Neutrophil (primary cell): ENCODE data around the gene ANGPTL8.

Experiments
- H3K27ac ChIP-seq: fragments of 200-600 bp; sonication (generic); 2 replicates; pipeline ENCODE4 v1.5.1; 2016; ENCODE audit warnings: mild to moderate bottlenecking, moderate library complexity
- H3K27me3 ChIP-seq: fragments of 200-600 bp; sonication (generic); 2 replicates; pipeline ENCODE4 v1.6.0; 2016; ENCODE audit warnings: mild to moderate bottlenecking
- H3K36me3 ChIP-seq: fragments of 200-600 bp; sonication (generic); 2 replicates; pipeline ENCODE4 v1.5.1; 2017
- H3K4me1 ChIP-seq, 2 experiments: fragments of 200-600 bp in 1 of 2; sonication (generic) in 1 of 2; 1 replicate in 1 of 2; 2 replicates in 1 of 2; pipeline versions ENCODE4 v1.5.1 to v1.6.1; 2013 to 2016; ENCODE audit warnings: low read depth in 1 of 2, low read length in 1 of 2, mild to moderate bottlenecking in 1 of 2, moderate library complexity in 1 of 2; ENCODE audit not compliant: control insufficient read depth in 1 of 2, insufficient read depth in 1 of 2
- H3K4me3 ChIP-seq, 2 experiments: fragments of 200-600 bp in 1 of 2; sonication (generic) in 1 of 2; 1 replicate in 1 of 2; 2 replicates in 1 of 2; pipeline ENCODE4 v1.5.1; 2013 to 2016; ENCODE audit warnings: low read depth in 1 of 2, low read length in 1 of 2, mild to moderate bottlenecking in 1 of 2, moderate library complexity in 1 of 2
- H3K9me3 ChIP-seq: fragments of 200-600 bp; sonication (generic); 2 replicates; pipeline ENCODE4 v1.5.1; 2016
- TF ChIP-seq, protein P1 (sequence below): fragments of 200-600 bp; sonication (generic); IDR thresholded peaks from 2 replicates; pipeline ENCODE4 v1.5.1; 2016; ENCODE audit warnings: antibody characterized with exemption

The ANGPTL8 gene

DNA sequence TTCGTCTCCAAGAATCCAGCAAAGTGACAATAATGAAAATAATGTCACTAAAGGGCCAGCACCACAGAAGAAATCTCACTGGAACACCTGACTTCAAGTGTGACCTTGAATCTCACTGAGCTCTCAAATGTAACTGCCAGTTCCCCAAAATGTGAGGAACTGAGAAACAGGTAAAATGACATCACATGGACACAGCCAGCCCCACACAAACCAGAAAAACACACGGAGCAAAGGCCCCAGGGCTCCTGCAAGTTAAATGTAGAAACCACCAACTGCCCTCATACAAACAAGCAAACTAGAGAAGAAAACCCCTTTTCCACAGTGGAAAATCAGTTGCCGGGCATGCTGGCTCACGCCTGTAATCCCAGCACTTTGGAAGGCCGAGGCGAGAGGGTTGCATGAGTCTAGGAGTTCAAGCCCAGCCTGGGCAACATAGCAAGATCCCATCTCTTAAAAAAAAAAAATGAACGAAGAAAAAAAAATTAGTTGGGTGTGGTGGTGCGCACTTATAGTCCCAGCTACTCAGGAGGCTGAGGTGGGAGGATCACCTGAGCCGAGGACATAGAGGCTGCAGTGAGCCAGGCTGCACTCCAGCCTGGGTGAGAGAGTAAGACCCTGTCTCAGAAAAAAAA lies 33.4 kb upstream of the ANGPTL8 start:
- TF ChIP-seq, protein P1, sequence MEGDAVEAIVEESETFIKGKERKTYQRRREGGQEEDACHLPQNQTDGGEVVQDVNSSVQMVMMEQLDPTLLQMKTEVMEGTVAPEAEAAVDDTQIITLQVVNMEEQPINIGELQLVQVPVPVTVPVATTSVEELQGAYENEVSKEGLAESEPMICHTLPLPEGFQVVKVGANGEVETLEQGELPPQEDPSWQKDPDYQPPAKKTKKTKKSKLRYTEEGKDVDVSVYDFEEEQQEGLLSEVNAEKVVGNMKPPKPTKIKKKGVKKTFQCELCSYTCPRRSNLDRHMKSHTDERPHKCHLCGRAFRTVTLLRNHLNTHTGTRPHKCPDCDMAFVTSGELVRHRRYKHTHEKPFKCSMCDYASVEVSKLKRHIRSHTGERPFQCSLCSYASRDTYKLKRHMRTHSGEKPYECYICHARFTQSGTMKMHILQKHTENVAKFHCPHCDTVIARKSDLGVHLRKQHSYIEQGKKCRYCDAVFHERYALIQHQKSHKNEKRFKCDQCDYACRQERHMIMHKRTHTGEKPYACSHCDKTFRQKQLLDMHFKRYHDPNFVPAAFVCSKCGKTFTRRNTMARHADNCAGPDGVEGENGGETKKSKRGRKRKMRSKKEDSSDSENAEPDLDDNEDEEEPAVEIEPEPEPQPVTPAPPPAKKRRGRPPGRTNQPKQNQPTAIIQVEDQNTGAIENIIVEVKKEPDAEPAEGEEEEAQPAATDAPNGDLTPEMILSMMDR = no peak
- Histone ChIP-seq H3K36me3 (no peaks in the 10 kb centered on the region), H3K4me3 (no peak overlapping the region), H3K27ac (no peak overlapping the region), H3K27me3 (no peaks in the 10 kb centered on the region), H3K9me3 (no peaks in the 10 kb centered on the region), H3K4me1 (no peaks in the 10 kb centered on the region)

DNA sequence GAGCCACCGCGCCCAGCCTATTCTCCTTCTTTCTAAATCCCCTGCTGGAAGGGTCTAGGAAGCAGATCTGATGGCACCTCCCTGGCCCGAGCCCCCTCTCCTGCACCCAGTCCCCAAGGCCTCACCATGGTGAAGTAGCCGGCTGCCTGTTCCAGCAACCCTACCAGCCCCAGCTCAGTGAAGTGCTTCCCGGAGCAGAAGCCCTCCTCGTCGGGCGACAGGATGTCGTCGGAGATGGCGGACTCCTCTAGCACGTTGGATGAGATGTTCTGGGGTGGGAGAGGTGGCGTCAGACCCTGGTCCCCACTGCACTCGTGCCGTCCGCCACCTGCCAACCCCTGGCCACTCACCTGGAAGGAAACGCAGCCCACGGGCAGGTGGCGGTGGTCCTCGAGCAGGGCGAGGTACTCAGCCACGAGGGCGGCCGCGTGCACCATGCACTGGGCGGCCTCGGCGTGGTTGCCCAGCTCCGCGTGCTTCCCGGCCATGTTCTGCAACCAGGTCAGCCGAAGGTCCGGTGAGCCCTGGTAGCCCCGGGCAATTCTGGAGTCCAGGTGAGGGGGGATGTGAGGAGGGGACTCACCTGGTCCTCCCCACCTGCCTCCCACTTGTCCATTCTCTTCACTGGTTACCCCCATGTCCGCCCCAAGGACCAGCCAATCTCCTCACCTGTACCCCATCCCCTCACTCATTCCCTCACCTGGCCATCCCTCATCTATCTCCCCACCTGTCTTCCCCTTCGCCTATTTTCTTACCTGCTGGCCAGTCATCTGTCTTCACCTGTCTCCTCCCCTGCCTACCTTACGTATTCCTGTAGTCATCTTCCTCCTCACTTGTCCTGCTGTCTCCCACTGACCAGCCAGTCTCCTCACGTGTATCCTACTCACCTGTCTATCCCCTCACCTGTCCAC lies 30.6 kb upstream of the ANGPTL8 start:
- no peaks in the 10 kb centered on the region for H3K4me1 ChIP-seq
- H3K27ac ChIP-seq = no peak overlapping the region
- no peaks in the 10 kb centered on the region for H3K9me3 ChIP-seq
- no peak overlapping the region for H3K4me3 ChIP-seq
- TF ChIP-seq, protein P1 = no peak
- no peaks in the 10 kb centered on the region for H3K36me3 ChIP-seq
- no peaks in the 10 kb centered on the region for H3K27me3 ChIP-seq

DNA sequence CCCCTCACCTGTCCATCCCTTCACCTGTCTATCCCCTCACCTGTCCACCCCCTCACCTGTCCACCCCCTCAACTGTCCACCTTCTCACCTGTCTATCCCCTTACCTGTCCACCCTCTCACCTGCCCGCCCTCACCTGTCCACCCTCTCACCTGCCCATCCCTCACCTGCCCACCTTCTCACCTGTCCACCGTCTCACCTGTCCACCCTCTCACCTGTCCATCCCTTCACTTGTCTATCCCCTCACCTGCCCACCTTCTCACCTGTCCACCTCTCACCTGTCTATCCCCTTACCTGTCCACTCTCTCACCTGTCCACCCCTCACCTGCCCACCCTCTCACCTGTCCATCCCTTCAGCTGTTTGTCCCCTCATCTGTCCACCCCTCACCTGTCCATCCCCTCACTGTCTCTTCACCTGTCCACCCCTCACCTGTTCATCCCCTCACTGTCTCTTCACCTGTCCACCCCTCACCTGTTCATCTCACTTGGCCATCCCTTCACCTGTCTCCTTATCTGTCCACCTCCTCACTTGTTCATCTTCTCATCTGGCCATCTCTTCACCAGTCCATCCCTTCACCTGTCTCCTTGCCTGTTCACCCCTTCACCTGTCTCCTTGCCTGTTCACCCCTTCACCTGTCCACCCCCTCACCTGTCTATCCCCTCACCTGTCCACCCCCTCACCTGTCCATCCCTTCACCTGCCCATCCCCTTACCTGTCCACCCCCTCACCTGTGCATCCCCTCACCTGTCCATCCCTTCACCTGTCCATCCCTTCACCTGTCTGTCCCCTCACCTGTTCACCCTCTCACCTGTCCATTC lies 29.4 kb upstream of the ANGPTL8 start:
- Histone ChIP-seq H3K27ac (no peak overlapping the region), H3K4me1 (no peaks in the 10 kb centered on the region), H3K4me3 (no peak overlapping the region), H3K36me3 (no peaks in the 10 kb centered on the region), H3K9me3 (no peaks in the 10 kb centered on the region), H3K27me3 (no peaks in the 10 kb centered on the region)
- TF ChIP-seq, protein P1 = no peak

DNA sequence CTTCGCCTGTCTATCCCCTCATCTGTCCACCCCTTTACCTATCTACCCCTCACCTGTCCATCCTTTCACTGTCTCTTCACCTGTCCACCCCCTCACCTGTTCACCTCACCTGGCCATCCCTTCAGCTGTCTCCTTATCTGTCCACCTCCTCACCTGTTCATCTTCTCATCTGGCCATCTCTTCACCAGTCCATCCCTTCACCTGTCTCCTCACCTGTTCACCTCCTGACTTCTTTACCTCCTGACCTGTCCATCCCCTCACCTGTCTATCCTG lies 28.8 kb upstream of the ANGPTL8 start:
- TF ChIP-seq, protein P1 = no peak
- Histone ChIP-seq H3K9me3 (no peaks in the 10 kb centered on the region), H3K27ac (no peak overlapping the region), H3K36me3 (no peaks in the 10 kb centered on the region), H3K4me3 (no peak overlapping the region), H3K27me3 (no peaks in the 10 kb centered on the region), H3K4me1 (no peaks in the 10 kb centered on the region)

DNA sequence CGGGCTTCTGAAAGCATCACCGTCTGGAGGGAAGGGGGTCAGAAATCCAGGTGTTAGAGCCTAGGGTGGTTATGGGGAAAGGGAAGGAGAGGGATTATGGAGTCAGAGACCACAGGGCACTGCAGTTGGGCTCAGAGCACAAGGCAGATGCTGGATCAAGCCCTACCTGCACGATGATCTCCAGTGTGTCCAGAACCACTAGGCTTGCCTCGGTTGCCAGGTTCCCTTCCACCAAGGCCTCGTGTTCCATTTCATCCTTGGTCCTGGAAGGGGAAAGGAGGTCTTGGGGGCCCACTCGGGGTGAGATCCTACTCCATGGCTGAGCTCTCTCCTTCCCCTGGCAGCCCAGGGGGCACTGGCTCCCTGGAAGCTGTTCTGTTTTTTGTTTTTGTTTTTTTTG lies 25.0 kb upstream of the ANGPTL8 start:
- Histone ChIP-seq H3K9me3 (no peaks in the 10 kb centered on the region), H3K27ac (no peak overlapping the region), H3K4me3 (no peak overlapping the region), H3K27me3 (no peaks in the 10 kb centered on the region), H3K36me3 (no peaks in the 10 kb centered on the region), H3K4me1 (no peaks in the 10 kb centered on the region)
- TF ChIP-seq, protein P1 = no peak
